ENCODE measurements around the gene AQP1. TPM values are rescaled to one million over a fixed set of nuclear protein-coding genes. Genes with fewer than 3 reads are reported as not detected.

The AQP1 gene
- total RNA-seq, 1 donor from 2014 or later, result 3.6 TPM

DNA sequence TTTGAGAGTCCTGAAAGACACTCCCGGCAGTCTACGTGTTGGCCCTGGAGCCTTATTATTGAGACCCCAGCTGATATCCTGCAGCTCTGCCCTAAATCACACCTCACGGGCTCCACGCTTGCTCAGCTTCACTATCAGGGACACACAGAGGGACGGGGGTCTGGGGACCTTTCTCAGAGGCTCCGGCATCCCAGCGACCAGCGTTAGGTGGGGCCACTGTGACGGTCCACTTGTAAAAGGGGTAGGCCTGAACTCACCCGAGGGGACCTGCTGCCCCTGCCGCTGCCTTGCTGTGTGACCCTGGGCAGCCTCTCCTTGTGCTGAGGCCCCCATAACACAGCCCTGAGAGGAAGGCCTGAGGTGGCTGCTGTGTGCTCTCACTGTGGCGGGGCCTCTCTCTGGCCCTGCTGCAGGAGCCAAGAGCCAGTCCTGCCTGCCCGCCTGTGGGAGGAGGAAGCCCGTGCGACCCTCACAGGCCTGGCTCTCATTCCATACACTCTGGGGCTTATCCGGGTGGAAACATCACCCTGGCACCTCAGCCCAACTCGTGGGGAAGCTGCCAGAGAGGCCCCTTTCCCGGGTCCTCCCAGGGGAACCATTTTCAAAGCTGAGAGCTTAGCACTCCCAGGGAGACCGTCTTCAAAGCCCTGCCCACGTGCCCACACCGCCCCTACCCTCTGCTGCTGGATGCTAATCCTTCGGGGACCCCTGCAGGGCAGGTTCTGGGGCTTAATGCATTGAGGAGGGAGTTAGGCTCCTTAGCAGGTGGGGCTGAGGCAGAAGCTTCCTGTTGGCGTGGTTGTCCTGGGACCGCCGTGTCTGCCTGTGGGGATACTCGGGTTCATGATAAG is 21.7 kb downstream of the AQP1 start:
- DNase-seq (ENCODE audit: low read depth in 2 of 2), result no peak

DNA sequence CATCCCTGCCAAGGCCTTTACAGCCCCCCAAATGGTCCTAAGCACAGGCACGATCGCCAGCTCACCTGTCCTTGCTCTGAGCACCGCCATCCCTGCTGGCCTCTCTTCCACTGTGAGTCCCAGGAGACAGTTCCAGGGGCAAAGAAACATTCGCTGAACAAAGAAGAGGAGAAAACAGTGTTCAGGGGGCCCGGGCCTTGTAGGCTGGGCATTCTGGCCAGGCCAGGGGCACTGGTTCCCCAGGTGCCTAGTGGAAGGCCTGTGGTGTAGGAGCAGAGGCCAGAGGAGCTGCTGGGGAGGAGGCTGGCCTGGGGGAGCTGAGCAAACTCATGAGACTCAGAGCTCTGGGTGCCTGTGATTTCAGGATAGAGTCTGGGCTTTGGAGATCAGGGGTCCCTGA is 22.6 kb downstream of the AQP1 start:
- DNase-seq (ENCODE audit: low read depth in 2 of 2), result no peak

DNA sequence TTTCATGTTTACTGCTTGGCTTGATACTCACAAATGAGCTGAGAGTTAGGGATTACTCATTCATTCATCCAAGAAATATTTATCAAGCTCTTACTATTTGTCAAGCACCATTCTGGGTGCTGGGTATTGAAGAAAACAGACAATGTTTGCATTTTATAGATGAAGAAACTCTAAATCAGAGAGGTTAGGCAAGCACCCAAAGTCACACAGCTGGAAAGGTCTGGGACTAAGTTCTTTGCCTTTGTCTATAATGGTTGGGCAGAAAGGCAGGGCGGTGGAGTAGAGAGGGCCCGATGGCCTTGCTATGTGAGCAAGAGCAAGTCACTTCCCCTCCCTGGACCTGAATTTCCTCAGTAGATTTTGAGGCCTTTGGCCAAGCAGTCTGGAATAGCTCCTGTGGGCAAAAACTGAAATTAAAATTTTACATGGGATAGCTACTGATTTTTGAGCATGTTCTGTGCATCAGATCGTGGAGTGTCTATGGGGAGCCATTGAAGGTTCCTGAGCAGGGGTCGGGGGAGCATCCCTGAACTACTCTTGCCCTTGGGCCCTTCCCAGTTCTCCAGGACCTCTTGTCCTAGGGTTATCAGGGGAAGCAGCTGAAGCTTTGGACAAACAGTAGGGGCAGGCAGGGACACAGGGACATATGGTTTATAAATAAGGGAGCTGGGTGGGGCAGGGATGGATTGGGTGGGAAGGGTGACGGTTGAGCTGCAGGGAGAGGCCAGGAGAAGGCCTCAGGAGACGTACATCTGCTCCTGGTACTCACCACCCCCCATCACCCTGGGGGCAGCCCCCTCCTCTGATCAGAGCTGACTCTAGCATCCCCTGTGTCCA is 23.3 kb downstream of the AQP1 start:
- no peak for DNase-seq (ENCODE audit: low read depth in 2 of 2)

DNA sequence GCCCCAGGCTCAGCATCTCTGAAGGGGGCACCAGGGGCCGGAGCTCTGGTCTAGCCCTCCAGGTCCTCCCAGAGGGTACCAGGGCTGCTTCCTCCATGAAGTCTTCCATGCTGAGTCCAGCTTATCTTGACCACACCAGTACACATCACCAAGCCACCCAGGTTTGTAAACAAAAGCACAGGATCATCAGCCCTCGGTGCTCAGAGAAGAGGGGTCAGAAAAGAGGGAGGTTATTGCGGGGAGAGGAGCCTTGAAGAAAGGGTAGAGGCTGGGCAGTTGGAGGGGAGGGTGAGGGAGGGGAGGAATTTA is 23.9 kb downstream of the AQP1 start:
- DNase-seq (ENCODE audit: low read depth in 2 of 2), result no peak

DNA sequence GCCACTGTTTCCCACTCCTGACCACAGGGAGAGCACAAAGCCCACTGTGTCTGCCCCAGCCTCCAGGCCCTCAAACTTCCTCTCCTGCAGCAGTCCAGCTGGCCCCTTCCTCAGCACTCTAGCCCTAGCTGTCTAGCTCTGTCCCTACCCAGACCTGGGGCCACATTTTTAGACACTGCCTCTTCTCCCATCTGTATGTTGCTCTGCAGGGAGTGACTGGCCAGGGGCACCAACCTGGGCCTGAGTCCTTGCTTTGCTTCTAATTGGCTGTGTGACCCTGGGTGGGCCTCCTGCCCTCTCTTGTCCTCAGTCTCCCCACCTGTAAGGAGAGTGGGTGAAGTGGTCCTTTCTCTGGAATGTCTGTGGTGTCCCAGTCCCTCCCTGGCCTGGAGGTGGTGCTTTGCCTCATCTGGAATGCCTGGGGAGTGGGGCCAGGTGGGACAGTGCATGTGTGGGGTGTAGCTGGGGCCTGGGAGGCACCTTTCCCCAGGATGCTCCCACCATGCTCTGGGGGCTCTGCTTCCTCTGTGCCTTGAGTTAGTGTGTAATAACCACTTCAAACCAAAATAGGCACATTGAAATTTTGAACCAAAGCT is 25.1 kb downstream of the AQP1 start:
- DNase-seq (ENCODE audit: low read depth in 2 of 2), result no peak

DNA sequence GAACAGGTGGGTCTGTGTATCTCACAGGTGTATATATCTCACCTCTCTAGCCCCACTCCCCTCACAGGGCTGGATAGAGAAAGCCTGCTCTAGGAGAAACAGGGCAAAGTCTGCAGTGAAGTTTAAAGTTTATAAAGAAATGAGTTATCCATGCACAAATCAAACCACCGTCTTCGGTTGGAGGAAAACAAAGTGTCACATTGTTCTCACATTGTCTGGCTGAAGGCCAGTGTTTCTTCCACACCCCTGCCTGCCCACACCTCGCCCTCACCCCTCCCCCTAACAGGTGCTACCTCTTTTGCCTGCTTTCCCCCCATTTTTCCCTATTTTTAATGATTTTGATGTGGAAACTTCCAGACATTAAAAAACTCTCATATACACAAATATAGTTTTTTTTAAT is 25.8 kb downstream of the AQP1 start:
- DNase-seq (ENCODE audit: low read depth in 2 of 2), result no peak

DNA sequence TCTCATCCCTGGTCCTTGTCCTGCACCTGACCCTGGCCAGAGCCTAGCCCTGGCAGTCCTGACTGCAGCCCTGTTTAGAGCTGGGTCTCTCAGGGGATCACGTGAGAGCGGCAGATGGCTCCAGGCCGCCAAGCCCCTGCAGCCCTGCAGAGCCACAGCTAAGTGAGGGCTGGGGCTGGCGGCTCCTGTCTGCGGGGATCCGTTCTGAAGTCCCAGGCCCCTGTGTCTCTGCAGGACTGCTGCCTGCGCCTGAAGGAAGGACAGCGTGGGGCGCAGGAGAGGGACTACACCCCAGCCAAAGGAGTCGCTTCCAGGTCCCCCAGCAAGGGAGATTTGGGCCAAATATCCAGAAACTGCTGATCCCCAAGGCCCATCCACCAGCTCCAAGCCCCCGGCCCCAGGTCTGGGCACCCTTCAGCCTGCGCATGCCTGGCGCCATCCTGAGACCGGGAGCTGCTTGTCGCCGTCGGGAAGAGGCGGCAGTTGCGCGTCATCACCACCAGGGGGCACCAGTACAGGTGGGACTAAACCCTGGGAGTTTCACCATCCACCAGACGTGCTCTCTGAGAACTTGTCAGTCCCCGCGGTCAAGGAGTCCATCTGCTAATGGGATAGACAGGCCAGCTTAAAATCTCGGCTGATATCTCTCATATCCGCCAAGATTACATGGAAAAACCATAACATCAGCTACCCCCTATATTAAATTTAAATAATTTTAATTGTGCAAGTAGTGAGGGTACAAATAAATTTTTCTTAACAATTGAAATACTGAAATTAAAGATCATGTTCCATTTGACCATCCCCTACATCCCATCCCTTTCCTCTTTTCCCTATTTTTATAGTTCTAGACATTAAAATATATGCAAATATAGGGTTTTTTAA is 27.0 kb downstream of the AQP1 start:
- peak; percentile 40 to 74 for DNase-seq (ENCODE audit: low read depth in 2 of 2)

DNA sequence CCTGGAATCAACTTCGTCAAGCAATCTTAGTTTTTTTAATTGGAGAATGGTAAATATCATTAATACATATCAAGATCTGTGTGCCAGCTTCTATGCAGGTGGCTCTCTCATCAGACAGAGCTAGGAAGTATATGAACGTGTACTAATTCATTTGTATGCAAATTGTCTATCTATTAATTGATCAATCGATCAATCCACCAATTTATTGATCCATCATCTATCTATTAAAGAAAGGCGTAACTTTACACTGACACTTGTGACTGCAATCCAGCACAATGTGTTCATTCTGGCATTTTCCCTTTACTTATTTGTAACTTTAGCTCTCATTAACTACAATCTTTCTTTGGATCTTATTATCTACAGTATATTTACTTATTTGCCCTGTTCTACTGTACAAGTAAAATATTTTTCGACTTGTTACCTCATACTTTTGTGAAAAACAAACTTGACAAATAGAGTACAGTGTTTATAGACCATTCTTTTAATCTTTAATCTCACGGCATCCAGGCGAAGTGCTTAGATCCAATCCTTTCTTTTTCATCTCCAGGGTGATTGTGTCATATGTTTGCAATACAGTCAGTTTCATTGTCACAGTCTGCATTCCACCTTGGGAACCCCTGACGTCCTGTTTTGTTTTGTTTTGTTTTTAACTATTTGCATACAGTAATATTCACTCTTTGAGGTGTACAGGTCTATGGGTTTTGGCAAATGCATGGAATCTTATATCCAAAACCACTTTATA is 30.1 kb downstream of the AQP1 start:
- DNase-seq (ENCODE audit: low read depth in 2 of 2), result no peak

DNA sequence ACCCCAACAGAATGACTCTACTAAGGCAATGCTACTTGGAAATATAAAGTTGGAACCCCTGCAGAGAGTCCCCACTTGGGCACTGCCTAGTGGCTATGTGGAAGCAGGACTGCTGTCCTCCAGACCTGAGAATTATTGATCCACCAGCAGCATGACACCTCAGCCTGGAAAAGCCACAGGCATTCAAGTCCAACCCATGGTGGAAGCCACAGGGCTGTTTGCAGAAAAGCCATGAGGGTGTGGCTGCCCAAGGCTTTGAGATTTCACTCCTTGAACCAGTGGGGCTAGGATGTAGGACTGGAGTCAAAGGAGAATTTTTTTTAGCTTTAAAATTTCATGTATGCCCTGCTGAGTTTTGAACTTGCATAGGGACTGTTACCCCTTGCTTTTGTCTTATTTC is 38.5 kb downstream of the AQP1 start:
- DNase-seq (ENCODE audit: low read depth in 2 of 2), result no peak

DNA sequence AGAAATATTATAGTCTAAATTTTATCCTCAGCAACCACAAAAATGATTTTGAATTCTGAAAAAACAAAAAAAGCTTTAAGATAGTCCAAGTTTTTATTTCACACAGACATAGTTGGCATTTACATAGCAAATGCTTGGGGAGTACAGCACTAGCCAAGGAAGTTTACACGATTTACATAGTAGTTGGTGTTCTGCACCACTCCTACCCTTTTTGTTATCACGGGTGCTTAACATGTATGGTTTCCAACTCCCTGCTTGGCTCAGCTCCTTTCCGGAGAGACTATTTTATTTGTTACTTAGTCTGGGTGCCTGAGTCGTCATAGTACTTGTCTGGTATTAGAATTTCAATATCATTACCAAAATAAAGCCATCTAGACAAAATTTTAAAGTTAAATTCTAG is 43.3 kb downstream of the AQP1 start:
- no peak for DNase-seq (ENCODE audit: low read depth in 2 of 2)

DNA sequence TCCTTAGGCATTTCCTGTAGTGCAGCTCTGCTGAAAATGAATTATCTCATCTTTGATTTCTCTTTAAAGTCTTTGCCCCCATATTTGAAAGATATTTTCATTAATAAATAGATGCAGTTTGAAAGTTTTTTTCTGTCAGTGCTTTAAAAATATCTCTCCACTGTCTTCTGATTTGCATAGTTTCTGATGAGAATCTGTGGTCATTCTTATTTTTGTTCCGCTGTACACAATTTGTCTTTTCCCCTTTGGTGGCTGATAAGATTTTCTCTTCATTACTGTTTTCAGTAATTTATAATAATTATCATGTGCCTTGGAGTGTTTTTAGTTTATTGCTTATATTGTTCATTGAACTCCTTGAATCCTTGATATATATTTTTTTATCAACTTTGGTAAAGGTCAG is 45.1 kb downstream of the AQP1 start:
- no peak for DNase-seq (ENCODE audit: low read depth in 2 of 2)

DNA sequence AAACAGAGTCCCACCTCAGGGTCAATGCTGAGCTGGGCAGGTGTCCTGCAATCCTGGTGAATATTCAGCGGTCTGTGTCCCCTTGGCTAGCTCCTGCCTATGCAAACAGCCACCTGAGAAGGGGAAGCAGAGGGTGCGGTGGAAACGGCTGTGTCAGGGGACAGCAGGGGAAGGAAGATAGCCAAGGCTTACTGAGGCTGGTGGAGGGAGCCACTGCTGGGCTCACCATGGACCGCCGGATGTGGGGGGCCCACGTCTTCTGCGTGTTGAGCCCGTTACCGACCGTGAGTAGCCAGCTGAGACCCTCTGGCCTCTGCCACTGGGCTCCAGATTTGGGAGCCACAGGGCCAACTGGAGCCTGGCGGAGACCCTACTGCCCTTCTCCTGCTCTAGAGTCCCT is 52.2 kb downstream of the AQP1 start, which contains the start of gene GHRHR:
GHRHR (plus strand) TSS at position 112 of the 400 bp plus-strand sequence; CDS start at position 228, 116 bp downstream.
- DNase-seq (ENCODE audit: low read depth in 2 of 2), result no peak

DNA sequence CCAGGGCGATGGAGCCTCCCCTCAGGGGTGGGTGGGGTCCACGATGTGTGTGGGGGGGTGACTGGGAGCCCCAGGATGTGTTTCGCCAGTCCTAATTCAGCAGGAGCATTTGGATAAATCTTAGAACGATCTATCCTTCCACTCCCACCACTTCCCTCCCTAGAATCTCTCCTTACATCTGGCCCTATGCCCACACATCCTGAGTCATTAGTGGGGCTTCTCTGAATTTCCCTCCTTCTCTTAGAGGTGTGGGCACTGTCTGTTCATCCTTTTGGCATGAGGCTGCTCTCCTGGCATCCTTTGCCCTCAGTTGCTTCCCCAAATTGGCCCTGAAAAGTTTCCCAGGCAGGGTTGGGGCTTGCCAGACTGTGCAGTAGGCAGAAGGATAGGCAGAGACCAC is 53.7 kb downstream of the AQP1 start:
- DNase-seq (ENCODE audit: low read depth in 2 of 2), result no peak

DNA sequence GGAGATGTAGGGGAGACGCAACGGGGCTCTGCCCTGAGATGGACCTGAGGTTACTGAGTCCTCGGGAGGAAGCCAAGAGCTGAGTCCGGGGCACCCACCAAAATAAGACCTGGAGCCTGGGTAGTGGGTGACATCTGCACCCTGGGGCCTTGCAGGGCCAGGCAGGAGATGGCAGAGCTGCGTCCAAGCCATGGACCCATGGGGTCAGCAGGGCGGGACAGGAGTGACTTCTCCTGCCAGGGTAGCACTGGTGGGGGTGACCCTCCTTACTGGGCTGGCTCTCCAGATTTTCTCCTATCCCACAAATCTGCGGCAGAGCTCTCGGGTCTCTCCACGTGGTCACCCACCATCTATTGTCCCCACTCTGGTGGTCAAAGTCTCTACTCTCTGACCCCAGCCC is 54.2 kb downstream of the AQP1 start:
- DNase-seq (ENCODE audit: low read depth in 2 of 2), result no peak

DNA sequence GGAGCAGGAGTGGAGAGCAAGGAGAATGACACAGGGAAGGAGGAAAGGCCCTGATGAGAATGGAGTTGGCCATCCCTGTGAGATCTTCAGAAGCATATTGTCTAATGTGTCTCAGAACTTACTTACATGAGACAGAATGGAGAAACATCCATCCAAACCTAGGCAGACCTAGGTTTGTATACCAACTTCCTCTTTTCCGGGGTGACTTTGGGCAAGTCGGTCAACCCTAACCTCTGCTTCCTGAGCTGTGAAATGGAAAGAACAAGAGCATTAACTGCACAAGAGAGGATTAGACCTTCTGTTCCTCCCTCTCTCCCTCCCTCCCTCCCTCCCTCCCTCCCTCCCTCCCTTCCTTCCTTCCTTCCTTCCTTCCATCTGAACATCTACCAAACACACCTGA is 56.6 kb downstream of the AQP1 start:
- DNase-seq (ENCODE audit: low read depth in 2 of 2), result no peak

DNA sequence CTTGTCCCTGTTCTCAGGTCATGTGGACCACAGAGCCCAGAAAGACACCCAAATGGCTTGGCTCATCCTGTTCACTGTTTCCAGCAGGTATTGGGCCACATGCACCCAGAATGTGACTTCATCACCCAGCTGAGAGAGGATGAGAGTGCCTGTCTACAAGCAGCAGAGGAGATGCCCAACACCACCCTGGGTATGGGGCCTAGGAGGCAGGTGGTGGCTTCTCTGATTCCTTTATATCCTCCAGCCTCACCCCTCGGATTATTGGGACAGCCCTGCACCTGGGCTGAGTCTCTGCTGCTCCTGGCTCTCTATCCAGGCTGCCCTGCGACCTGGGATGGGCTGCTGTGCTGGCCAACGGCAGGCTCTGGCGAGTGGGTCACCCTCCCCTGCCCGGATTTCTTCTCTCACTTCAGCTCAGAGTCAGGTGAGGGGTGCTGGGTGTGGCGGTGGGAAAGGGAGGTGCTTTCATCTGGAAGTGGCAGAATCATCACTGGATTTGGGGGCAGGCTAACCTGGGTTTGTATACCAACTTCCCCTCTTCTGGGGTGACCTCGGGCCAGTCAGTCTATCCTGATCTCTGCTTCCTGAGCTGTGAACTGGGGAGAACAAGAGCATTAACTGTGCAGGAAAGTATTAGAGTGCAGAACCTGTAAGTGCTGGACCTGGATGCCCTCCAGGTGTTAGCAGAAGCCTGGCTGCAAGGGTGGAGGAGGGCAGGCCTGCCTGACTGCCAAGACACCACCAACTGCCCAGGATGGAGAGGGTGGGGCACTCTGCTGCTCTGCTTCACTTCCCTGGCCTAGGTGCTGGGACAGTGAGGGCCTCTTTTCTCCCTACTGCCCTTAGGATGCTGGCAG is 57.3 kb downstream of the AQP1 start:
- DNase-seq (ENCODE audit: low read depth in 2 of 2), result no peak

DNA sequence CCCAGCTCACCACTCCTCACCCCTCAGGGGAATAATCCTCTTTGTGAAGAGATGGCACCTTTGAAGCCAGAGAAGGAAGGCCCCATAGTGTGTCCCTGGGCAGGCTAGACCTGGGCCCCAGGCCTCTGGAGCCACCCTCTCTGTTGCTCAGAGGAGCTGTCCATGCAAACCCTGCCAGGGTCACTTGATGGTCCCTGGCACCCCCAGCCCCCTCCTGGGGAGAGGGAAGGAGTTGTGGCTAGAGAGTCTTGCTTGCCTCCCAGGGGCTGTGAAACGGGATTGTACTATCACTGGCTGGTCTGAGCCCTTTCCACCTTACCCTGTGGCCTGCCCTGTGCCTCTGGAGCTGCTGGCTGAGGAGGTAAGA is 57.9 kb downstream of the AQP1 start:
- DNase-seq (ENCODE audit: low read depth in 2 of 2), result no peak

DNA sequence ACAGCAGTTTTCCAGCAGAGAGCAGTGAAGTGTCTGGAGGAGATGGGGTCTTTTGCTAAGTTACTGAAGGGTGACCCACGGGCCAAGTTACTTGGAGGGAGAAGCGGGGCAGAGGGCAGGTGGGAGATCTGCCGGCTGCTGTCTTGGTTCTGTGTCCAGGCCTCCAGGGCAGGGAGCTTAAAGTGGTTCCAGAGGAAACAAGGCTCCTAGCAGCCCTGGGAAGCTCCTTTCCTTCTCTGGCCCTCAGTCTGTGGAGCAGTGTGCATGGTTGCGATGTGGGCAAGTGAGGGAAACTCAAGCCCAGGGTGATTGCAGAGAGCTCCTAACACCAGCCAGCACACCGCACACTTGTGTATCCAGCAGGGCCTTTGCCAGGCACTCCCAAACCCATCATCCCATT is 58.4 kb downstream of the AQP1 start:
- DNase-seq (ENCODE audit: low read depth in 2 of 2), result no peak

DNA sequence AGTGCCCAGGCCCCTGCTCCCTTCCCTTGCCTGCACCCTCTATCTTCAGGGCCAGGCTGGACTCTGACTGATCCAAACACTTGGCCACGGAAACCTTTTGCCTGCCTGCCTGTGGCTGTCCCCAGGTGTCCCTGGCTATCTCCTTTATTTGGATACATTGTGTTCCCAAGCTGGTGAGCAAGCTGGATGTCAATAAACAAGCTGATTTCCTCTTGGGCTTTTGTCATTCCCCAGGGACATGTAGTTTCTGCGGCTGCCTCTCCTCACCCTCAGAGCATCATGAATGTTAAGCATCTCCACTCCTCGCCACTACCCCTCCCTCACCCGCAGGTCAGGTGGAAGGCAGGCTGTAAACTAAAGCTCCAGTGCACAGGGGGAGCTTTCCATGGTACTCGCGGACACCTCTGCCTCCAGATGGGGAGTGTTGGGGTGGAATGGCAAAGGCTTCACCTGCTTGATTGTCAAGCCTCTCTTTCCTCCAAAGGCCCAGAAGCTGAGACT is 59.0 kb downstream of the AQP1 start:
- no peak for DNase-seq (ENCODE audit: low read depth in 2 of 2)

DNA sequence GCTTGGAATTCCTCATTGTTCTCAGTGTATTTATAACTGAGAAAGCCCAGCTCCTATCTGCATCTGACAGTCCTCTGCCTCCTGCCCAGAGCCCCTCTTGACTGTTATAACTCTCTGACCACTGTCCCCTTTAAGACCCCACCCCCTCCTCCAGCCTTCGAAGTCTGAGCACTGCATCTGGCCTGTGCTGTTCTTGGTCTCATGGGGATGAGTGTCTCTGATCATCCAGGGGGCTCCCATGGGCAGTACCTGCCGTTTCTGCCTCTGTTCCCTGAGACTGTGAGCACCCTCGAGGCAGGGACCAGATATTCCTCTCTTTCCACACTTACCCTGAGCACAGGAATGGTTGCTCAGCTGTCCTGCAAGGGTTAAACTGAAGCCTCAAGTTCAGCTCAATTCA is 59.8 kb downstream of the AQP1 start:
- no peak for DNase-seq (ENCODE audit: low read depth in 2 of 2)

All from dermis microvascular lymphatic vessel endothelial cell (primary cell).